Measurements from ENCODE around the gene NRG3. TPM values are rescaled to one million over a fixed set of nuclear protein-coding genes. Genes with fewer than 3 reads are reported as not detected.

Gene NRG3
- total RNA-seq, 1 donor from 2014 or later: 0.92 TPM

GRCh38 chr10:83007510-83007909 lies 1132.5 kb downstream of the NRG3 start:
- no peak overlapping the region for H3K4me3 ChIP-seq (ENCODE audit: low read depth, low read length)
- no peak for TF ChIP-seq CTCF (conservative IDR thresholded peaks at IDR 0.05; ENCODE audit: low read depth, low read length)
- DNase-seq (ENCODE audit: low read depth): no peak

DNA sequence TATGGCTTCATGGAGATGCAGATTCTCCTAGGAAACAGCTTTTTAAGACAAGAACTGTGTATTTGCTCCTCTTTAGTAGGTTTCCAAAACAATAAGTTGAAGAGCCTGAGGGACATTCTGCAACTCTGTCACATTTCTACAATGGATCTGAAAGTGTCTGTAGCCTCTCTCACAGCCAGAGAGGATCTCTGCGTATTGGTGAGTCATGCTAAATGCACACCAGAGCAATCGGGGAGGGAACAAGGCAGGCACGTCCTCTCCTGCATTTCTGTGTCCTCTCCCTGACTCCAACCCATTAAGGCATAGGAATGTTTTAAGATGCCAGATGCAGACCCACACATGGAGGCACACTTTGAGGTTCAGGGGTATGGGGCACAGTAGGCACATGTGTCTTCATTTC lies 1137.9 kb downstream of the NRG3 start:
- H3K4me3 ChIP-seq (ENCODE audit: low read depth, low read length): no peak overlapping the region
- DNase-seq (ENCODE audit: low read depth): no peak
- TF ChIP-seq CTCF (conservative IDR thresholded peaks at IDR 0.05; ENCODE audit: low read depth, low read length): no peak

DNA sequence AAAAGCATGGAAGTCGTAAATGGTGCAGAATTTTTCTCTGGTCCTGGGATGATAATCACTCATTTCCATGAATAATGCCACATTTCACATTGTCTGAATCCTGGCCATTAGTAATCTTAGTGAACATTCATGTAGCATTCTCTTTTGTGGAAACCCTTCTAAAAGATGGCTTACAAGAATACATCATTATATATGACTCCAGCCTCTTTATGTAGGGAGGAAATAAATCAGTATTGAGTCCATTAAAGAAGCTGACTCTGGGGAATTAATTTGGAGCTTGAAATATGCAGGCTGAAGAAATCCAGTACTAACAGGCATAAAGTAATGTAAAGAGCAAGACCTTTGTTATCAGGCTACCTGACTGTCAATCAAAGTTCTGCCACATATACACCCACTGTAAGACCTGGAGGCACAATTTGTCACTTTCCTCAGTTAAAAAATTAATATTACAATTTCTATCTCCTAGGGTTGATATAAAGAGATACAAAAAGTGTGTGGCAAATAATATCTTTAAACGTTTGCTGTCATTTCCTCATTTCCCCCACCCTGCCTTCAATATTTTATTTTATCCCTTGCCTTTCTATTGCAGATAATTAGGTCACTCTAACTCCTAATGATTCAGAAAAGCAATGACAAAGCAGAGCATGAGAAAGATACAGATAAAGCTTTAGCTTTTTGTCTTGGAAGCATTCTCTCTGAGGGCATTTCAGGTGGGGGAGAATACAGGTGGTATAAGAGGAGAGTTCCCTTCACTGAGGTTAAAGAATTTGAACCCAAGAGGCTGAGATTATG lies 1142.3 kb downstream of the NRG3 start:
- no peak for DNase-seq (ENCODE audit: low read depth)
- TF ChIP-seq CTCF (conservative IDR thresholded peaks at IDR 0.05; ENCODE audit: low read depth, low read length): no peak
- no peak overlapping the region for H3K4me3 ChIP-seq (ENCODE audit: low read depth, low read length)

DNA sequence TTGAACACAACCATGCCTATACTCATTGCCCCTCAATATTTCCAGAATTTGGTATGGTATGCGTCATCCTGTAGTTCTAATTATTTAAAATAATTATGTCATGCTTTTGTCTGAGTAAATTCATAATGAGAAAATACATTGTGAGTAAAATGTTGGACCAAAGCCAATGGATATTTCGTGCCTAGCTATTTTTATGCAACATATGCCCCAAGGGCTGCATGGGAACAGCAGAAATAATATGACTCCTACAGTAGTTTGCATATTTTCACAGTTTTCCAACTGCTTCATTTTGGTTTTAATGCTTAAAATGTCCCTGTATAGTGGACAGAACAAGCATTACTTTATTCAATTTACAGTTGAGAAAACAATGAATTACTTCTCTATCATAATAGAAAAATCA lies 1148.7 kb downstream of the NRG3 start:
- DNase-seq (ENCODE audit: low read depth): no peak
- TF ChIP-seq CTCF (conservative IDR thresholded peaks at IDR 0.05; ENCODE audit: low read depth, low read length): no peak
- no peak overlapping the region for H3K4me3 ChIP-seq (ENCODE audit: low read depth, low read length)
